Measurements from ENCODE around the gene CPN2. TPM values are rescaled to one million over a fixed set of nuclear protein-coding genes. Genes with fewer than 3 reads are reported as not detected.

Gene CPN2
- total RNA-seq, 1 experiment from 2014 or later = not detected

- Histone ChIP-seq H3K23me2 (ENCODE audit: insufficient read length, low read depth, low read length, poor library complexity, severe bottlenecking) (peaks cover 5% of the 10 kb centered on the region), H4K91ac (ENCODE audit: insufficient read length, low read depth, low read length) (no peak overlapping the region), H3K56ac (ENCODE audit: insufficient read length, low read depth, low read length) (no peak overlapping the region), H3K4me1 (ENCODE audit: insufficient read depth, low read length) (no peaks in the 10 kb centered on the region), H3K14ac (ENCODE audit: insufficient read depth, low read length) (no peak overlapping the region), H3K27me3 (ENCODE audit: insufficient read depth, low read length) (peaks cover 11% of the 10 kb centered on the region; the same call in 1 of the 2 replicates), H2BK5ac (ENCODE audit: insufficient read length, low read length) (no peak overlapping the region), H3K79me2 (ENCODE audit: insufficient read depth, low read length) (no peaks in the 10 kb centered on the region), H2BK15ac (ENCODE audit: low read depth, low read length) (no peak overlapping the region), H4K20me1 (ENCODE audit: control insufficient read depth, insufficient read depth, insufficient read length) (peaks cover 5% of the 10 kb centered on the region), H3K23ac (ENCODE audit: insufficient read length, low read depth, low read length) (no peak overlapping the region), H3K4me2 (ENCODE audit: insufficient read depth, insufficient read length, low read length) (no peak overlapping the region), H3K27ac (ENCODE audit: insufficient read length, low read depth, low read length) (no peak overlapping the region), H2AK5ac (ENCODE audit: insufficient read length, low read length) (no peak overlapping the region), H3K9me3 (ENCODE audit: control insufficient read depth, low read depth, low read length) (no peaks in the 10 kb centered on the region), H2BK12ac (ENCODE audit: insufficient read length, low read depth, low read length) (no peak overlapping the region), H3T11ph (ENCODE audit: low read length) (no peak overlapping the region), H3K79me1 (ENCODE audit: insufficient read depth, low read depth, low read length, poor library complexity, severe bottlenecking) (no peaks in the 10 kb centered on the region), H3K4ac (ENCODE audit: low read depth, low read length) (no peak overlapping the region), H3K9ac (ENCODE audit: extremely low read depth, insufficient read length, low read length) (no peak overlapping the region), H3K18ac (ENCODE audit: insufficient read length, low read depth, low read length) (no peak overlapping the region), H4K5ac (ENCODE audit: insufficient read length, low read depth, low read length) (no peak overlapping the region), H2BK20ac (ENCODE audit: low read depth, low read length, poor library complexity, severe bottlenecking) (no peak overlapping the region), H2AFZ (ENCODE audit: low read length) (no peak overlapping the region), H2BK120ac (ENCODE audit: low read depth, low read length, poor library complexity, severe bottlenecking) (no peak overlapping the region), H4K8ac (replicated peaks; ENCODE audit: insufficient read length, low read depth, low read length) (no peak overlapping the region)
- no peak overlapping the region for H3K4me3 Mint-ChIP-seq
- H3K36me3 Mint-ChIP-seq (ENCODE audit: insufficient read depth in 1 of 3, low read depth in 3 of 3) = no peaks in the 10 kb centered on the region; a peak in 1 of 7 replicates
- peaks cover 14 to 24% of the 10 kb centered on the region in 2 experiments for H3K4me1 Mint-ChIP-seq
- DNase-seq = no peak
- no peak overlapping the region; a peak in 1 of 7 replicates for H3K27ac Mint-ChIP-seq
- H3K9me3 Mint-ChIP-seq = no peaks in the 10 kb centered on the region; a peak in 1 of 5 replicates
- H3K27me3 Mint-ChIP-seq (ENCODE audit: low read depth) = peaks cover 35% of the 10 kb centered on the region
- TF ChIP-seq, protein P1, sequence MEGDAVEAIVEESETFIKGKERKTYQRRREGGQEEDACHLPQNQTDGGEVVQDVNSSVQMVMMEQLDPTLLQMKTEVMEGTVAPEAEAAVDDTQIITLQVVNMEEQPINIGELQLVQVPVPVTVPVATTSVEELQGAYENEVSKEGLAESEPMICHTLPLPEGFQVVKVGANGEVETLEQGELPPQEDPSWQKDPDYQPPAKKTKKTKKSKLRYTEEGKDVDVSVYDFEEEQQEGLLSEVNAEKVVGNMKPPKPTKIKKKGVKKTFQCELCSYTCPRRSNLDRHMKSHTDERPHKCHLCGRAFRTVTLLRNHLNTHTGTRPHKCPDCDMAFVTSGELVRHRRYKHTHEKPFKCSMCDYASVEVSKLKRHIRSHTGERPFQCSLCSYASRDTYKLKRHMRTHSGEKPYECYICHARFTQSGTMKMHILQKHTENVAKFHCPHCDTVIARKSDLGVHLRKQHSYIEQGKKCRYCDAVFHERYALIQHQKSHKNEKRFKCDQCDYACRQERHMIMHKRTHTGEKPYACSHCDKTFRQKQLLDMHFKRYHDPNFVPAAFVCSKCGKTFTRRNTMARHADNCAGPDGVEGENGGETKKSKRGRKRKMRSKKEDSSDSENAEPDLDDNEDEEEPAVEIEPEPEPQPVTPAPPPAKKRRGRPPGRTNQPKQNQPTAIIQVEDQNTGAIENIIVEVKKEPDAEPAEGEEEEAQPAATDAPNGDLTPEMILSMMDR (conservative IDR thresholded peaks at IDR 0.05) = no peak
- WGBS (ENCODE audit: extremely low coverage, insufficient read length, low lambda C conversion rate) = no CpG with 5 or more reads among the region's 14 CpGs
Measured at GRCh38 chr3:194328942-194329582, 22.1 kb downstream of the CPN2 start.

Data from H9 (cell line).